ENCODE data around the gene PLB1. TPM values are rescaled to one million over a fixed set of nuclear protein-coding genes. Genes with fewer than 3 reads are reported as not detected.

Gene PLB1
- total RNA-seq, 1 donor from 2014 or later = 6.3 TPM

DNA sequence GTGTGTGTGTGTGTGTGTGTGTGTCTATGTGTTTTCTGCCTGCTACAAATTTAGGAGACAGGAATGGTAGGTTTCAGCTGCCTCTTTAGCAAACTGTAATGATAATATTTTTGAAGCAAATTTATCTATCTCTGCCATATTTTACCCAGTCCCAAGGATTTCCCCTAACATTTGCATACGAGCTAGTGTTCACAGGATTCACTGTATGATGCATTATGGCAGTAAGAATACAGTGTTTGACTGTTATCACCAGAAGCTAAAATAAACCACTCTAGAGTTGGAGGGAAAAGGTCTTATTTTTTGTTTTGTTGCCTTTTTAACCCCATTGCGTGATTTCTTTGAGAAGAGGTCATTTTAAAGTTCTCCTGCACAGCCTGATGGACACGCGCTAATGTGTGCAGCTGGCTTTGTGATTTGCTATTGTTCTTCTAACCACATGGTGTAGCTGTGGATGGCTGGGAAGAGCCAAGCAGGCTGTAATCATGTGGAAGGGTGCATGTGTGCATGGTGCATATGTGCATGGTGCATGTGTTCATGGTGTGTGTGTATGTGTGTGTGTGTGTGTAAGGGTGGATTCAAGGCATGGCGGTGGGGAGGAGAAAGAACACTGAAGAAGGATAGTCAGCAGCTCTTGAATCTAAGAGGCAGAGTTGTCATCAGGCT, 62.4 kb downstream of the PLB1 start:
- peak; percentile 20 for DNase-seq (ENCODE audit: low spot score)

DNA sequence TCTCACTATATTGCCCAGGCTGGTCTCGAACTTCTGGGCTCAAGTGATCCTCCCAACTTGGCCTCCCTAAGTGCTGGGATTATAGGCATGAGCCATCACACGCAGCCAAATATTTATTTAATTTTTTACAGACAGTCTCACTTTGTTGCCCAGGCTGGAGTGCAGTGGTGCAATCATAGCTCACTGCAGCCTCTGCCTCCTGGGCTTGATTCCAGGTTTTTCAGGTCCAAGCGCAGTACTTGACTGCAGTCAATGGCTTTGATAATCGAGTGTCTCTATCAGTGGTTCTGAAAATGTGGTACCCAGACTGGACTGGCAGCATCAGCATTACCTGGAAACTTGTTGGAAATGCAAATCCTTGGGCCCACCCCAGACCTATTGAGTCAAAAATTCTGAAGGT, 63.1 kb downstream of the PLB1 start:
- no peak for DNase-seq (ENCODE audit: low spot score)

GRCh38 chr2:28563869-28564268, 68.0 kb downstream of the PLB1 start:
- no peak for DNase-seq (ENCODE audit: low spot score)

GRCh38 chr2:28564346-28564745, 68.5 kb downstream of the PLB1 start:
- DNase-seq (ENCODE audit: low spot score) = no peak

GRCh38 chr2:28565033-28565432, 69.2 kb downstream of the PLB1 start:
- no peak for DNase-seq (ENCODE audit: low spot score)

- DNase-seq (ENCODE audit: low spot score) = no peak
Observed at GRCh38 chr2:28565720-28566295, 69.9 kb downstream of the PLB1 start.

DNA sequence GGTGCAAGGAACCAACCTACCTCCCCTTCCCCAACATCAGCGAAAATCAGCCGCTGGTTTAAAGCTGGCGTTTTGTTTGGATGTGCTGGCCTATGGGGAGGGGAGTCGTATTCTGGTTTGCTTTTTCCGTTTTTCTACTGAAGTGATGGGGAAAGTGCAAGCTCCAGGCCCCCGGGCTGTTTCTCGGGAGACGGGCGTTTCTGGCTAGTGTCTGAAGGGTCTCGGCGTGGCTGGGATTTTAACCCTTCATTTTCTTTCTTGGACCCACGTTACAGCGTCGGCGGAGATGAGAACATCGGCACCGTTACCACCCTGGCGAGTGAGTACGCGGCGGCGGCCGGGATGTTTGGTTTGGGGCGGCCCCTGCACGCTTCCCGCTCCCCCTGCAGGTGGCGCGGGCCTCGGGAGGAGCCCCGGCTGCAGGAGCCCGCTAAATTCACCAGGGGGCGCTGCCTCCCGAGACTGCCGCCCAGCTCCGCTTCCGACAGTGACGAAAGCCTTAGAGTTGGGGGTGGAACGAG, 70.7 kb downstream of the PLB1 start:
- peak; percentile 96 for DNase-seq (ENCODE audit: low spot score)

- no peak for DNase-seq (ENCODE audit: low spot score)
Observed at GRCh38 chr2:28567061-28567471, 71.2 kb downstream of the PLB1 start.

GRCh38 chr2:28568036-28568435, 72.2 kb downstream of the PLB1 start:
- no peak for DNase-seq (ENCODE audit: low spot score)

DNA sequence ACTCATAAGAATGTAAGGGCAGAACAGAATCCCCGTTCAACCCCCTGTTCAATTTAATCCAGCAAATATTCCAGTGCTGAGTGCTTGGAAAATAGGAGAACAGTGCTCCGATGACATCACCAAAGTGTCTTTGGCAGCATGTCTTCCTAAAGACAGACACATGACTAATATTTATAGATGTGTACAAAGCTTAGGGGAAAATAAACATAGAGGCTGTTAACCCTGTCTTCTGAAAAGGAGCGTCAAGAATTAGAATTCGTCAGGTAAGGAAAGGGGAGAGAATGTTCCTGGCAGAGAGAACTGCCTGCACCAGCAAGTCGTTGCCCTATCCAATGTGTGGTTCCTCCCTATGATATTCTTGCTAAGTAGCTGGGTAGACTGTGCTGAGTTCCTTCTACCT, 72.7 kb downstream of the PLB1 start:
- no peak for DNase-seq (ENCODE audit: low spot score)

DNA sequence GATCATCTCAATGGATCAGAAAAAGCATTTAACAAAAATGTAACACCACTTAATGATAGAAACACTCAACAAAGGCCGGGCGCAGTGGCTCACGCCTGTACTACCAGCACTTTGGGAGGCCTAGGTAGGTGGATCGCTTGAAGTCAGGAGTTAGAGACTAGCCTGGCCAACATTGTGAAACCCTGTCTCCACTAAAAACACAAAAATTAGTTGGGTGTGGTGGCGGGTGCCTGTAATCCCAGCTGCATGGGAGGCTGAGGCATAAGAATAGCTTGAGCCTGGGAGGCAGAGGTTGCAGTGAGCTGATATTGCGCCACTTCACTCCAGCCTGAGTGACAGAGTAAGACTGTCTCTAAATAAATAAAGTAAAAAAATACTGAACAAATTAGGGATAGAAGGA, 74.6 kb downstream of the PLB1 start:
- DNase-seq (ENCODE audit: low spot score) = no peak

DNA sequence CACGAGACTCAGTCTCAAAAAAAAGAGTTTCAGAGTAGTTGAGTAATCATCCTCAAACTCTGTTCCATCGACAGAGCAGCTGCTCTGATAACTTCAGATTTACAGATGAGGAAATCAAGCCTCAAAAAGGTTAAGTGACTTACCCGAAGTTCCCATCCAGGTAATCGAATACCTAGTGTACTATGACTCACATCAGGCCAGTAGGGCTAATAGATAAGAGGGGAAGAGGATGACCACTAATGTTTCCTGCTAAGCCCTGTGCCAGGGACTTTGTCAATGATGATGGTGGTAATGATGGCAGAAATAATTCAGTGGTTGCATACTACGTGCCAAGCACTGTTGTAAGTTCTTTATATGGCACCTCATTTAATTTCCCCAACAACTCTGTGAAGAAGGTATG, 80.9 kb downstream of the PLB1 start:
- no peak for DNase-seq (ENCODE audit: low spot score)

DNA sequence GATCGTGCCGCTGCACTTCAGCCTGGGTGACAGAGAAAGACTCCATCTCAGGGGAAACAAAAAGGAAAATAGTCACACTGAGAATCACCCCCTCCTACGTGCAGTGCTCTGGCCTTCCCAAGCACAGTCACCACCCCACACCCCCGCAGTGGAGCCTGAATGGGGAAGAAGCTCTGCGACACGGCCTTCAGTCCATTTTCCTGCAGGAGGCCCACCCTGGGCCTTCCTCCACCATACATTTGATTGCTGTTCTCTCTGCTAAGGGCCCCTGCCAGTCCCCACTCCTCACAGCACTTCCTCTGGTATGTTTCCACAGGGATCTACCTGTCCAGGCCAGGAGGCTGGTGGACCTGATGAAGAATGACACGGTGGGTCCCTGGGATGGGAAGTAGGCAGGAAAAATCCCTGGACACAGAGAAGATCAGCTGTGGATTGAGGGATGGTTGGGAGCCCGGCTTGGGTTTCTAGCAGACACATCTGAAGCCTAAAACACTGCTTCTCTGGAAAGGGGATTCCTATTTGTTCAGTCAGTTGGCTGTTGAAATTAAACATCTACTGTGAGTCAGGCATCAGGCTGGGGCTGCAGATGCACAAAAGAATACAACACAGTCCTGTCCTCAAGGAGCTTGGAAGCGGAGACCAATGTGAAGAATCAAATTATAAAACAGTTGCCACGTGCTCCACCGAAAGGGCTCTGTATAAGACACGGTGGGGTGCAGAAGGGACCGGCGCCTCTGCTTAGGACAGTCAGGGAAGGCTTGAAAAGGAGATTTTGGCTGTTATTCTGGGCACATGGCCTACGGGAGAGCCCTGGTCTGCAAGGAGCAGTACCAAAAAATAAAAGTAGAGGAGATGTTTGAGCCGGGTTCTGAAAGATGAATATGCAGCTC, 82.2 kb downstream of the PLB1 start:
- no peak for DNase-seq (ENCODE audit: low spot score)

DNA sequence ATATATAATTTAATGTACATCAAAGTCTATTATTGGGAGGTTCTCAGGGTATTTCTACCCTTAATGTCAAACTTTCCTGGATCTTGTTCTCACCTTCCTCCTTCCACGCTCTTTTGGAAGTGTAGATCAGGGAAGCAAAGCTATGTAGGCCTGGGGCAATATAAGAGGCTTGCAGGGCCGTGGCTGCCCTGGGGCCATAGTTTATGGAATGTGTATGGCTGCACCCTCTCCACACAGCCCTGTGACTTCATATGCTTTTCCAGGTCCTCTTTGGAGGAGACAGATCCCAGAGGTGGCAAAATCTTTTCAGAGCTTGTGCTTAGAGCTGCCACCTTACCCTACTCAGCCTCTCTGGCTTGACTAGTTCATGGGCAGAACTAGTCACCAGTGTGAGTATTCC, 82.9 kb downstream of the PLB1 start:
- DNase-seq (ENCODE audit: low spot score) = no peak

GRCh38 chr2:28579606-28580005, 83.7 kb downstream of the PLB1 start:
- no peak for DNase-seq (ENCODE audit: low spot score)

GRCh38 chr2:28580078-28580477, 84.2 kb downstream of the PLB1 start:
- DNase-seq (ENCODE audit: low spot score) = no peak

- no peak for DNase-seq (ENCODE audit: low spot score)
Observed at GRCh38 chr2:28581312-28581711, 85.5 kb downstream of the PLB1 start.

GRCh38 chr2:28582152-28582551, 86.3 kb downstream of the PLB1 start:
- DNase-seq (ENCODE audit: low spot score) = no peak

GRCh38 chr2:28582595-28582994, 86.7 kb downstream of the PLB1 start:
- peak; percentile 82 for DNase-seq (ENCODE audit: low spot score)

DNA sequence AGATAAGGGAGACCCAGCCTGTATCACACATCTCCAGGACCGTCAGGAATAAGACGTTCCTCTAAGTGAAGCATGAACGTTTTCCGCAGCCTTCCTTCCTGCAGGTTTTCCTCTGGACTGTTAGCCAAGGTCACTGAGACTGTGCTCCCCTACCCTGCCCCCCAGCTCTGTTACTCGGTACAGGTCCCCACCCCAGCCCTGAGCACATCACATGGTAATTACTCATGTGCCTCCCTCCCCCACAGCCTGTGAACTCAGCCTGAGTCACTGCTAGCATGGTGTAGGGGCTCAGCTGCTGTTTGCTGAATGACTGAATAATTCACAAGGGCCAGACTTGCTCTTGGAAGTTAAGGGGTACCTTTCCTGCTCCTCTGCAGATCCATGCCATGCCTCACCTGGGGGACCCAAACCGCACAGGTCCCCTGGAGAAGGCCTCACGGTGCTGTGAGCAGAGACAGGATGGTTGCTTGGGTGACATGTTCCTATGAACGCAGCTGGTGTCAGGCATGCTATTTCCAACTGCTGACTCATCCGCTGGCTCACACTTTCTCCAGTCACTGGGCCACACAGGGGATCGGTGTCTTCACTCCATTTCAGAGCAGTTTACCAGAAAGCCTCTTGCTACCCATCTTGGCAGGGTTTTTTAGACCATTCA, 88.2 kb downstream of the PLB1 start:
- DNase-seq (ENCODE audit: low spot score) = peak; percentile 91

DNA sequence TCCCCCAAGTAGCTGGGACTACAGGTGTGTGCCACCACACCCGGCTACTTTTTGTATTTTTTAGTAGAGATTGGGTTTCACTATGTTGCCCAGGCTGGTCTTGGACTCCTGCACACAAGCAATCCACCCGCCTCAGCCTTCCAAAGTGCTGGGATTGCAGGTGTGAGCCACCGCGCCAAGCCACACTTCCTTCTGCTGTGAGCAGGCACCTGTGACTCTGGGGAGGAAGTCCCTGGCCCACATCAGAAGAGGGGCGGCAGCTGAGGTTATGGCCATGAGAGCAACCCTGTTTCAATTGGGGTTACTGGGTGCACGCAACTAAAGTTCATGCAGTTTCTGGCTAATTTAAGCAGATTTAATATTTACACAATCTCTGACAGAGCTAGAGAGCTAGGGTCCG, 91.0 kb downstream of the PLB1 start:
- DNase-seq (ENCODE audit: low spot score) = peak; percentile 72
